HL-60 (cell line): Measurements from ENCODE around the gene SLC5A8.

Source experiments
- DNase-seq, 2 experiments: peaks; one replicate each; pipeline ENCODE4 v3.0.0-alpha.2; 2010 to 2020; ENCODE audit warnings: low read depth in 1 of 2, low spot score in 1 of 2
- H3K27ac ChIP-seq: fragments of 250-450 bp; sonication (Bioruptor Pico); replicated peaks from 2 replicates; pipeline ENCODE4 v1.5.1; 2020; ENCODE audit warnings: mild to moderate bottlenecking, moderate library complexity
- H3K27me3 ChIP-seq: fragments of 250-450 bp; sonication (Bioruptor Pico); 2 replicates; pipeline ENCODE4 v1.5.1; 2021; ENCODE audit warnings: mild to moderate bottlenecking, moderate library complexity; ENCODE audit not compliant: insufficient read depth, poor library complexity, severe bottlenecking
- H3K4me3 ChIP-seq: replicated peaks from 2 replicates; pipeline ENCODE4 v1.5.1; 2011; ENCODE audit warnings: mild to moderate bottlenecking, control low read depth, low read length; ENCODE audit not compliant: insufficient read depth
- GABPA ChIP-seq: IDR thresholded peaks from 2 replicates; pipeline ENCODE4 v1.6.1; 2012; ENCODE audit warnings: low read depth
- POLR2AphosphoS5 ChIP-seq: IDR thresholded peaks from 2 replicates; pipeline ENCODE4 v1.6.1; 2012; ENCODE audit warnings: low read depth
- SPI1 ChIP-seq: IDR thresholded peaks from 2 replicates; pipeline ENCODE4 v1.6.1; 2012; ENCODE audit warnings: low read depth, mild to moderate bottlenecking, borderline replicate concordance
- TF ChIP-seq, protein P1 (sequence below): IDR thresholded peaks from one replicate; pipeline ENCODE4 v1.5.1; 2011; ENCODE audit warnings: low read length, control low read depth, inconsistent platforms; ENCODE audit not compliant: insufficient read depth
- TF ChIP-seq, protein P2 (sequence below): IDR thresholded peaks from 2 replicates; pipeline ENCODE4 v1.6.1; 2012; ENCODE audit warnings: low read depth; ENCODE audit not compliant: insufficient replicate concordance

The SLC5A8 gene

DNA sequence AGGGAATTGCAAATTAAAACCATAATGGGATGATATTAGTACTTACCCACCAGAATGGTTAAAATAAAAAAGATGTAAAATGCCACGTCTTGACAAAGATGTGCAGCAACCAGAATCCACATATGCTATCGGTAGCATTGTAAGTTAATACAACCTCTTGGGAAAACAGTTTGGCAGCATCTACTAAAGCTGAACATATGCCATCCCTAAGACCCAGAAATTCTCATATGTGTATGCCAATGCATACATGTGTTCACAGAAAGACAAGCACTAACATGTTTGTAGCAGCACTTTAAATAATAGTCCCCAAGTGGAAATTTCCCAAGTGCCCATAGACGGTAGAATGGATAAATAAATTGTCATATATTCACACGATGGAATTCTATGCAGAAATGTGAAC, 28.3 kb upstream of the SLC5A8 start:
- Histone ChIP-seq H3K27ac (no peak overlapping the region), H3K4me3 (no peak overlapping the region), H3K27me3 (no peaks in the 10 kb centered on the region)
- no peak for TF ChIP-seq SPI1
- TF ChIP-seq GABPA, result no peak
- TF ChIP-seq, protein P1, sequence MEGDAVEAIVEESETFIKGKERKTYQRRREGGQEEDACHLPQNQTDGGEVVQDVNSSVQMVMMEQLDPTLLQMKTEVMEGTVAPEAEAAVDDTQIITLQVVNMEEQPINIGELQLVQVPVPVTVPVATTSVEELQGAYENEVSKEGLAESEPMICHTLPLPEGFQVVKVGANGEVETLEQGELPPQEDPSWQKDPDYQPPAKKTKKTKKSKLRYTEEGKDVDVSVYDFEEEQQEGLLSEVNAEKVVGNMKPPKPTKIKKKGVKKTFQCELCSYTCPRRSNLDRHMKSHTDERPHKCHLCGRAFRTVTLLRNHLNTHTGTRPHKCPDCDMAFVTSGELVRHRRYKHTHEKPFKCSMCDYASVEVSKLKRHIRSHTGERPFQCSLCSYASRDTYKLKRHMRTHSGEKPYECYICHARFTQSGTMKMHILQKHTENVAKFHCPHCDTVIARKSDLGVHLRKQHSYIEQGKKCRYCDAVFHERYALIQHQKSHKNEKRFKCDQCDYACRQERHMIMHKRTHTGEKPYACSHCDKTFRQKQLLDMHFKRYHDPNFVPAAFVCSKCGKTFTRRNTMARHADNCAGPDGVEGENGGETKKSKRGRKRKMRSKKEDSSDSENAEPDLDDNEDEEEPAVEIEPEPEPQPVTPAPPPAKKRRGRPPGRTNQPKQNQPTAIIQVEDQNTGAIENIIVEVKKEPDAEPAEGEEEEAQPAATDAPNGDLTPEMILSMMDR, result no peak
- TF ChIP-seq, protein P2, sequence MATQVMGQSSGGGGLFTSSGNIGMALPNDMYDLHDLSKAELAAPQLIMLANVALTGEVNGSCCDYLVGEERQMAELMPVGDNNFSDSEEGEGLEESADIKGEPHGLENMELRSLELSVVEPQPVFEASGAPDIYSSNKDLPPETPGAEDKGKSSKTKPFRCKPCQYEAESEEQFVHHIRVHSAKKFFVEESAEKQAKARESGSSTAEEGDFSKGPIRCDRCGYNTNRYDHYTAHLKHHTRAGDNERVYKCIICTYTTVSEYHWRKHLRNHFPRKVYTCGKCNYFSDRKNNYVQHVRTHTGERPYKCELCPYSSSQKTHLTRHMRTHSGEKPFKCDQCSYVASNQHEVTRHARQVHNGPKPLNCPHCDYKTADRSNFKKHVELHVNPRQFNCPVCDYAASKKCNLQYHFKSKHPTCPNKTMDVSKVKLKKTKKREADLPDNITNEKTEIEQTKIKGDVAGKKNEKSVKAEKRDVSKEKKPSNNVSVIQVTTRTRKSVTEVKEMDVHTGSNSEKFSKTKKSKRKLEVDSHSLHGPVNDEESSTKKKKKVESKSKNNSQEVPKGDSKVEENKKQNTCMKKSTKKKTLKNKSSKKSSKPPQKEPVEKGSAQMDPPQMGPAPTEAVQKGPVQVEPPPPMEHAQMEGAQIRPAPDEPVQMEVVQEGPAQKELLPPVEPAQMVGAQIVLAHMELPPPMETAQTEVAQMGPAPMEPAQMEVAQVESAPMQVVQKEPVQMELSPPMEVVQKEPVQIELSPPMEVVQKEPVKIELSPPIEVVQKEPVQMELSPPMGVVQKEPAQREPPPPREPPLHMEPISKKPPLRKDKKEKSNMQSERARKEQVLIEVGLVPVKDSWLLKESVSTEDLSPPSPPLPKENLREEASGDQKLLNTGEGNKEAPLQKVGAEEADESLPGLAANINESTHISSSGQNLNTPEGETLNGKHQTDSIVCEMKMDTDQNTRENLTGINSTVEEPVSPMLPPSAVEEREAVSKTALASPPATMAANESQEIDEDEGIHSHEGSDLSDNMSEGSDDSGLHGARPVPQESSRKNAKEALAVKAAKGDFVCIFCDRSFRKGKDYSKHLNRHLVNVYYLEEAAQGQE, result no peak
- no peak for TF ChIP-seq POLR2AphosphoS5
- DNase-seq, result no peak

DNA sequence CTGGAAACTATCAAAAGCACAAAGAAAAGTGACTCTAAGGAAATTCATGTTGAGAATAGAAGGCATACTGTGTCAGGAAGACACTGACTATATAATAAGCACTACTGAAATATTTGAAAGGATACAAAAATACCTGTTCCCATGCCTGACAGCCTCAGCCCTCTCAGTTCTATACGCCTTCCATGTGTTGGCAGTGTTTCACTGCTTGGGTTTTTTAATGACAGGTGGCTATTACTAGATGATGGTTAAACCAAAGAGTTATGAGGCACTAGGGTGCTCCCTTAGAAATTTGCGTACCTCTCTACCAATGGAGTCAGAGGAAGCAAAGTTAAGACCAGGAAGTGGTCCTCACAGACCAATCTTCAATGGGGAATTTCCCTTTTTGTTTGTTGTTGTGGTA, 25.6 kb upstream of the SLC5A8 start:
- H3K27me3 ChIP-seq, result no peaks in the 10 kb centered on the region
- no peak overlapping the region for H3K4me3 ChIP-seq
- no peak for DNase-seq
- TF ChIP-seq GABPA (no peak), POLR2AphosphoS5 (no peak), SPI1 (no peak)
- TF ChIP-seq, protein P2, result no peak
- TF ChIP-seq, protein P1, result no peak
- no peak overlapping the region for H3K27ac ChIP-seq

DNA sequence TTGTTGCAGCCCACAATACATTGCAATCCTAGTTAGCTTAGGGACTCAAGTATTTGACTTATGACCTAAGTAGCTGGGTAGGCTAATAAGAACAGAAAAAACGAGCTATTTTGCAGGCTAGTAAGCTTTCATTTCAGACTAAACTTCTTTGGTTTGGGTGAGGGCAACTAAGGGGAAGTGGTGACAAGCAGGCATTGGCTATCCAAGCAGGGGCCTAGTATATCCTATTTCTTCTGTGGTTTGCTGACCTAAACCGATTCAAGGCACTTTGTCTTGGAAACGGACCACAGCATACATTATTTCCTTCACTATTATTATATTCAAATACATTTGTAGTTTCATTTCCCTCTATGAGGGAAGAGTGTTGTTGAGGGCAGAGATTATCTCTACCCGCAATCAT, 21.6 kb upstream of the SLC5A8 start:
- Histone ChIP-seq H3K4me3 (no peak overlapping the region), H3K27ac (no peak overlapping the region; the same call in 1 of the 2 replicates), H3K27me3 (no peaks in the 10 kb centered on the region)
- peak in 1 of 2 experiments; percentile 9 for DNase-seq
- TF ChIP-seq SPI1, result peak; percentile 52
- TF ChIP-seq, protein P2, result no peak
